Ovary (tissue), 9 donors: ENCODE measurements around the gene POLR3K. TPM values are rescaled to one million over a fixed set of nuclear protein-coding genes. Genes with fewer than 3 reads are reported as not detected.

Experiments used
- DNase-seq, 5 donors: peaks; one replicate each; pipeline ENCODE4 v3.0.0-alpha.2; 2019 to 2020
- H3K27ac ChIP-seq, 2 donors: fragments of 200-600 bp; one replicate each; pipeline versions ENCODE4 v1.5.1 to v1.8.0; 2019 to 2022
- H3K27me3 ChIP-seq: fragments of 200-600 bp; one replicate; pipeline ENCODE4 v1.8.0; 2022
- H3K36me3 ChIP-seq: fragments of 200-600 bp; sonication (generic); one replicate; pipeline ENCODE4 v1.5.1; 2019
- H3K4me1 ChIP-seq: one replicate; pipeline ENCODE4 v1.8.1; 2013; ENCODE audit warnings: mild to moderate bottlenecking, moderate library complexity; ENCODE audit not compliant: insufficient read depth
- H3K4me3 ChIP-seq: fragments of 200-600 bp; sonication (generic); one replicate; pipeline ENCODE4 v1.5.1; 2017
- H3K9me3 ChIP-seq, 2 donors: fragments of 200-600 bp in 1 of 2; sonication (generic) in 1 of 2; one replicate each; pipeline versions ENCODE4 v1.5.1 to v1.8.1; 2013 to 2019; ENCODE audit warnings: mild to moderate bottlenecking in 1 of 2, moderate library complexity in 1 of 2
- EP300 ChIP-seq: sonication (generic); formaldehyde crosslinking; IDR thresholded peaks from one replicate; pipeline ENCODE4 v1.6.1; 2017; ENCODE audit warnings: antibody characterized with exemption
- POLR2A ChIP-seq: fragments of 450-650 bp; IDR thresholded peaks from one replicate; pipeline ENCODE4 v1.6.1; 2017; ENCODE audit warnings: antibody characterized with exemption, mild to moderate bottlenecking, moderate library complexity
- WGBS, 3 donors: extraction: QIAGEN DNeasy Blood & Tissue Kit in 1 of 3; methylation state at CpG; one replicate each; pipeline versions ENCODE4 v1.1.5 to v1.1.7; 2013 to 2017; 5-methylcytosine and 5-hydroxymethylcytosine counted together
- intact Hi-C, 4 donors: fragments of 100-400 bp; cut with DNase I; formaldehyde crosslinking; loops; one replicate each; pipeline versions ENCODE4 v1.11.0 to v1.15.1; 2022 to 2023
- polyA plus RNA-seq, 2 donors: library from polyadenylated mRNA; stranded (reverse); fragments of 200-250 nt in 1 of 2; fragments of 350-450 nt in 1 of 2; fragmentation: Illumina TruSeq in 1 of 2; extraction: RNeasy Lipid Tissue Mini Kit (QIAGEN cat#74804) in 1 of 2; gene quantifications; one replicate each; pipeline ENCODE4 v1.2.3, GENCODE V29; 2013 to 2014
- total RNA-seq, 7 donors: library from RNA; depleted of rRNA in 2 of 7; stranded (reverse); fragments of >200 nt in 2 of 7; fragmentation: NEBNext Ultra II Directional in 3 of 7; extraction: Animal tissue kit (Norgen Biotek cat#: 25700) in 3 of 7; gene quantifications; one replicate each; pipeline versions ENCODE4 v1.1.0 to v1.2.4, GENCODE V29; 2016 to 2023
- TF ChIP-seq, protein P1 (sequence below), 3 donors: fragments of 450-650 bp in 2 of 3; fragments of 200-600 bp in 1 of 3; IDR thresholded peaks; one replicate each; pipeline versions ENCODE4 v1.5.1 to v1.8.0; 2016 to 2022; ENCODE audit warnings: antibody characterized with exemption in 3 of 3, mild to moderate bottlenecking in 1 of 3
- donor health status: DM: no; HTN: no; CAD: no; lungs with moderate emphysema.
- donor health status: DM: no; HTN: no; CAD: no.
- donor health status: Bipolar disorder and iron deficiency.
- donor health status: DM: yes; HTN: yes; CAD: no.
- donor health status: DM: no; HTN: no; CAD: no.
- donor health status: DM: yes; HTN: yes; CAD: no.

POLR3K gene
- total and polyA plus RNA-seq, 9 donors: 3.7 to 11.9 (median 9.9) TPM

- Histone ChIP-seq H3K9me3 (no peaks in the 10 kb centered on the region), H3K4me3 (no peak overlapping the region), H3K27ac (peak overlapping the region in 1 of 2 donors; percentile 57), H3K36me3 (no peaks in the 10 kb centered on the region), H3K27me3 (no peaks in the 10 kb centered on the region), H3K4me1 (peaks cover 16% of the 10 kb centered on the region)
- TF ChIP-seq POLR2A (no peak), EP300 (no peak)
- TF ChIP-seq, protein P1, sequence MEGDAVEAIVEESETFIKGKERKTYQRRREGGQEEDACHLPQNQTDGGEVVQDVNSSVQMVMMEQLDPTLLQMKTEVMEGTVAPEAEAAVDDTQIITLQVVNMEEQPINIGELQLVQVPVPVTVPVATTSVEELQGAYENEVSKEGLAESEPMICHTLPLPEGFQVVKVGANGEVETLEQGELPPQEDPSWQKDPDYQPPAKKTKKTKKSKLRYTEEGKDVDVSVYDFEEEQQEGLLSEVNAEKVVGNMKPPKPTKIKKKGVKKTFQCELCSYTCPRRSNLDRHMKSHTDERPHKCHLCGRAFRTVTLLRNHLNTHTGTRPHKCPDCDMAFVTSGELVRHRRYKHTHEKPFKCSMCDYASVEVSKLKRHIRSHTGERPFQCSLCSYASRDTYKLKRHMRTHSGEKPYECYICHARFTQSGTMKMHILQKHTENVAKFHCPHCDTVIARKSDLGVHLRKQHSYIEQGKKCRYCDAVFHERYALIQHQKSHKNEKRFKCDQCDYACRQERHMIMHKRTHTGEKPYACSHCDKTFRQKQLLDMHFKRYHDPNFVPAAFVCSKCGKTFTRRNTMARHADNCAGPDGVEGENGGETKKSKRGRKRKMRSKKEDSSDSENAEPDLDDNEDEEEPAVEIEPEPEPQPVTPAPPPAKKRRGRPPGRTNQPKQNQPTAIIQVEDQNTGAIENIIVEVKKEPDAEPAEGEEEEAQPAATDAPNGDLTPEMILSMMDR (IDR thresholded peaks at IDR 0.05): no peak
- DNase-seq: peak in 1 of 5 donors; percentile 39
- WGBS, 3 donors: 69 to 80% (median 77%) methylated on average over 18 of the region's 18 CpGs
- intact Hi-C loops: no loop called here
These were observed 32.0 kb upstream of the POLR3K start for GRCh38 chr16:85407-85782.

DNA sequence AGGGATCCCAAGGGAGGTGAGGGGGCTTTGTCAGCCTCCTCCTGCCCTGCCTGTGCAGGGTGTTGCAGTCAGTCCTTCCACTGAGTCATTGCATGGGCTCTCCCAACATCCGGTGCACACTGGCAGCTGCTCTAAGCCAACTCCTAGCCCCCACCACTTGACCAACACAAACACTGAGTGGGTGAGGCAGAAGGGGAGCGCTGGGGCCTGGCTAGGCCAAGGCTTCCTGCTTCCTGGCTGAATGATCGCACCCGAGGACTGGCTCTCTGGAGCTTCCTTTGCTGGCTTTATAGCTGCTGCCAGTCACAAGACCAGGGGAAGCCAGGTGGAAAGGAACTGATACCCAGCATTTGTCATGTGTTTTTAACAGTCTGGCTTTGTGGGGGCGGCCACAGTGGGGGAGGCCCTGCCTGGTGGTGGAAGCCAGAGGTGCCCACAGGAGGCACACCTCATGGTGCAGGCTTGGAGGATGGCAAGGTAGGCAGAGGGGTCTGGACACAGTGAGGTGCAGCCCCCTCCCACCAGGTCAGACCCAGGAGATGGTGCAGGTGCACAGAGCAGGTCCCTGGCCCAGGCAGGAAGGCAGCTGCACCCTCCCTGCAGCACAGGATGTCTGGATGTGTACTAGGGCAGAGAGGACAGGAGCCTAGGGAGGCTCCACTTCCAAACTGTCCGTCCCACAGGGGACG, 31.5 kb upstream of the POLR3K start:
- intact Hi-C loops: no loop called here
- Histone ChIP-seq H3K9me3 (no peaks in the 10 kb centered on the region), H3K36me3 (no peaks in the 10 kb centered on the region), H3K27ac (peak overlapping the region in 1 of 2 donors; percentile 57), H3K4me3 (no peak overlapping the region), H3K4me1 (peaks cover 17% of the 10 kb centered on the region), H3K27me3 (no peaks in the 10 kb centered on the region)
- TF ChIP-seq EP300: no peak
- no peak for TF ChIP-seq POLR2A
- TF ChIP-seq, protein P1 (IDR thresholded peaks at IDR 0.05): no peak
- peak; percentile 61 to 73 (median 68) for DNase-seq
- 24 to 30% (median 29%) methylated on average over 6 to 7 of the region's 7 CpGs for WGBS, 3 donors

- Histone ChIP-seq H3K36me3 (no peaks in the 10 kb centered on the region), H3K4me3 (no peak overlapping the region), H3K27ac (peak overlapping the region in 1 of 2 donors; percentile 57), H3K9me3 (no peaks in the 10 kb centered on the region), H3K4me1 (peaks cover 20% of the 10 kb centered on the region), H3K27me3 (no peaks in the 10 kb centered on the region)
- intact Hi-C loops: no loop called here
- WGBS, 3 donors: 34 to 45% (median 41%) methylated on average over 21 of the region's 21 CpGs
- DNase-seq: peak in 1 of 5 donors; percentile 52
- no peak for TF ChIP-seq EP300
- TF ChIP-seq, protein P1 (IDR thresholded peaks at IDR 0.05): no peak
- no peak for TF ChIP-seq POLR2A
These were observed 30.6 kb upstream of the POLR3K start for GRCh38 chr16:83781-84615.

- peak in 1 of 5 donors; percentile 19 for DNase-seq
- Histone ChIP-seq H3K36me3 (no peaks in the 10 kb centered on the region), H3K27ac (no peak overlapping the region), H3K4me1 (peaks cover 25% of the 10 kb centered on the region), H3K27me3 (no peaks in the 10 kb centered on the region), H3K4me3 (no peak overlapping the region), H3K9me3 (no peaks in the 10 kb centered on the region)
- WGBS, 3 donors: 92 to 94% (median 93%) methylated on average over 25 to 31 of the region's 31 CpGs
- intact Hi-C loops: no loop called here
- TF ChIP-seq POLR2A: no peak
- TF ChIP-seq, protein P1 (IDR thresholded peaks at IDR 0.05): no peak
- TF ChIP-seq EP300: no peak
These were observed 29.7 kb upstream of the POLR3K start for GRCh38 chr16:83060-83603.
